NB4 (cell line): Measurements from ENCODE around the gene BARX1.

Experiments
- CTCF ChIP-seq: IDR thresholded peaks from one replicate; pipeline ENCODE4 v1.5.1; 2012; ENCODE audit warnings: low read depth, low read length
- MAX ChIP-seq: IDR thresholded peaks from 2 replicates; pipeline ENCODE4 v1.6.1; 2011; ENCODE audit warnings: low read depth, low read length
- MYC ChIP-seq: IDR thresholded peaks from 2 replicates; pipeline ENCODE4 v1.6.1; 2011; ENCODE audit warnings: low read depth, low read length

DNA sequence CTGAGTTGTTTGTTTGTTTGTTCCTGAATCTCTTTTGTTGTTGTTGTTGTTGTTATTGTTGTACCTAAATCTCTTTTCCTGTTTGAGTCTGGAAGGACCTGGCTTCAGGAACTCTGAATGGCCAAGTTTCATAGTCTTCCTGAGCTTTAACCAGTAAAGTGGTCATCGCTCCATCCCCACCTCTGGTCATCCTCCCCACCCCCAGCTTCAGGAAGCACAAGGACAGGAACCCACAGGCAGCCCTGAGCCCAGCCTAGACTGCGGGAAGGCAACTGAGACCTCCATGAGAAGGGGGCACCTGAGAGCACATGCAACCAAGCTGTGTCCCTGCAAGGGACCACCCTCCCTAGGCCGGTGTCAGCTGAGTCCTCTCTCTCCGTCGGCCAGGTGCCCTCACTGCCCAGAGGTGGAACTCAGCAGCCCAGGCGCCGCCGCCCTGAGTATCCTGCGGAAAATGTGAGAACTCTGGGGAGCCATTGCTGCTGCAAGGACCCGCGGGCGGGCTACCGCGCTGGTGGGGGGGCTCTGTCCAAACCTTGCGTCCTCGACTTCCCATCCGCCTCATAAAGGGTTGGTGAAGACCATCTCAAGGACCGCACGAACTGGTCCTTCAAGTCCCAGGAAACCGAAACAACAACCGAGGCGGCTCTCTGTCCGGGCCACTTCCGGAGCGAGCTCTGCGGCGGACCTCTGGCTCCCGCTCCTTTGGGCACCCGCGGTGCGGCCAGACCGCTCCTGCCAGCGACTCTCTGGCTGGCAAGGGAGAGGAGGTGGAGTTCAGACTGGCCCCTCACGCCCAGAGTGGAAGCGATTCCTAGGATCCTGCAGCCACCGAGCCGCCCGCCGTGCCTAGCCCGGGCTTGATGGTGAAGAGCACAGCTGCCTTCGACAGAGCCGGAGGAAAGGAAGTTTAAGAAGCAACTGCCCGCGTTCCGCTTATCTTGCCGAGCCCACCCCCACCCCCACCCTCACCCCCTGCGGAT, 4.2 kb downstream of the BARX1 start:
- TF ChIP-seq MAX (peak; percentile 55), CTCF (no peak), MYC (no peak)
